ENCODE data around the gene CHST8.

Gene CHST8
- total RNA-seq = 0 reads per million in 3 donors

DNA sequence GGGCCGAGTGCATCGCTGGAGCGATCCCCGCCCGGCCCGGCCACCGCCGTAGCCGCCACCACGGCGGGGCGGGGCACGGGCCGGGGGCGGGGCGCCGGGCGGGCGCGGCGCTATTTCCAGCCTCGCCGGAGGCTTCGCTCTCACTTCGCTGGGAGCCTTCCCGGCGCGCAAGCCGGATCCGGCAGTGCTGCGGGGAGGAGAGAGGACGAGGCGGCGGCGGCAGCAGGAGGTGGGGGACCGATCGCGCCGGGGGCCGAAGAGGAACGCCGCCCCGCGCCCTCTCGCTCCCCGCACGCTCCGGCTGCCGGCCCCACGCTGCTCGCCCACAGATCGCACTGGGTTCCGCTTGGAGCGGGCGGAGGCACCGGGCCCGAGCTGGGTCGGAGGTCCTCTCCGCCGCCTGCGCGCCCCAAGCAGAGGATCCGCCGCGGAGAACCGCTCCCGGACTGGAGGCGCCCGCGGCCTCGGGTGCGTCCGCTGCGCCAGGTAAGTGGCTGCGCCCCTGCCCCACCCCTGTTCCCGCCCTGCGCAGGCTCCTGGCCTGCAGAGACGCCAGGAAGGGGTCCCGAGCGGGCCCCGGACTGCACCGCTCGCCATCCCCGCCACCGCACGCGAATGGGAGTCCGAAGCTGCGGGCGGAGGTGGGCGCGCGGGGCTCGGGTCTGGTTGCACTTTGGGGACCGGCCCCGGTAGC, at the start of gene CHST8:
TSS of gene CHST8 (plus strand) at position 143 of the 694 bp plus-strand sequence. CDS start 67,309 bp downstream, outside the sequence.
- no peaks in the 10 kb centered on the region for H3K9me3 ChIP-seq (ENCODE audit: control insufficient read depth, low read length)
- H3K27ac ChIP-seq (ENCODE audit: insufficient read depth, low read length, poor library complexity, severe bottlenecking) = no peak within 1 kb of the TSS
- no peak within 1 kb of the TSS for H3K4me3 ChIP-seq (ENCODE audit: insufficient read depth, low read depth, low read length, poor library complexity, severe bottlenecking)
- peaks cover 13% of the 10 kb centered on the region for H3K27me3 ChIP-seq (replicated peaks; ENCODE audit: control insufficient read depth, insufficient read depth, low read length, poor library complexity, severe bottlenecking)
- H3K36me3 ChIP-seq (ENCODE audit: control insufficient read depth, insufficient read depth, low read length) = no peaks in the 10 kb centered on the region
- DNase-seq = no peak
- H3K4me1 ChIP-seq (ENCODE audit: control insufficient read depth, insufficient read depth, low read length, poor library complexity, severe bottlenecking) = no peaks in the 10 kb centered on the region

DNA sequence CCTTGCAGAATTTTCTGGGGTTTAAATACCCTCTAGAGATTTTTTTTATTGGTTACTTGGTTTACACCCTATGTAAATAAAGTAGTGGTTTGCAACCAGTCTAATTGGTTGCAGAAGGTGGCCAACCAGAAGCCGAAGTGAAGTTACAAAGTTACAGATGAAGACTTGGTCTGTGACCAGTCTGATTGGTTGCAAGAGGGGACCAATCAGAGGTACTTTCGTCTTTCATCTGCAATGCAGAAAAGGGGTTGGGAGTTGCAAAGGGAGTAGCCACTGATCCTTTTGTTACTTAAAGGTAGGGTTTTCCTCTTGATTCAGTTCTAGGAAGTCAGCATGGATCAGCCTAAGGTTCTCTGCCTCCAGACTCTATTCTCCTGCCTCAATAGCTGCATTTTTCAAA, 48.8 kb upstream of the CHST8 start:
- Histone ChIP-seq H3K27ac (ENCODE audit: insufficient read depth, low read length, poor library complexity, severe bottlenecking) (no peak overlapping the region), H3K4me1 (ENCODE audit: control insufficient read depth, insufficient read depth, low read length, poor library complexity, severe bottlenecking) (no peaks in the 10 kb centered on the region), H3K36me3 (ENCODE audit: control insufficient read depth, insufficient read depth, low read length) (no peaks in the 10 kb centered on the region), H3K4me3 (ENCODE audit: insufficient read depth, low read depth, low read length, poor library complexity, severe bottlenecking) (no peak overlapping the region), H3K9me3 (ENCODE audit: control insufficient read depth, low read length) (peaks cover 8% of the 10 kb centered on the region), H3K27me3 (replicated peaks; ENCODE audit: control insufficient read depth, insufficient read depth, low read length, poor library complexity, severe bottlenecking) (peaks cover 2% of the 10 kb centered on the region)
- DNase-seq = no peak

GRCh38 chr19:33574824-33575223, 46.9 kb upstream of the CHST8 start:
- Histone ChIP-seq H3K36me3 (ENCODE audit: control insufficient read depth, insufficient read depth, low read length) (no peaks in the 10 kb centered on the region), H3K9me3 (ENCODE audit: control insufficient read depth, low read length) (peaks cover 8% of the 10 kb centered on the region), H3K27ac (ENCODE audit: insufficient read depth, low read length, poor library complexity, severe bottlenecking) (no peak overlapping the region), H3K4me3 (ENCODE audit: insufficient read depth, low read depth, low read length, poor library complexity, severe bottlenecking) (no peak overlapping the region), H3K27me3 (replicated peaks; ENCODE audit: control insufficient read depth, insufficient read depth, low read length, poor library complexity, severe bottlenecking) (peaks cover 2% of the 10 kb centered on the region), H3K4me1 (ENCODE audit: control insufficient read depth, insufficient read depth, low read length, poor library complexity, severe bottlenecking) (no peaks in the 10 kb centered on the region)
- DNase-seq = no peak

DNA sequence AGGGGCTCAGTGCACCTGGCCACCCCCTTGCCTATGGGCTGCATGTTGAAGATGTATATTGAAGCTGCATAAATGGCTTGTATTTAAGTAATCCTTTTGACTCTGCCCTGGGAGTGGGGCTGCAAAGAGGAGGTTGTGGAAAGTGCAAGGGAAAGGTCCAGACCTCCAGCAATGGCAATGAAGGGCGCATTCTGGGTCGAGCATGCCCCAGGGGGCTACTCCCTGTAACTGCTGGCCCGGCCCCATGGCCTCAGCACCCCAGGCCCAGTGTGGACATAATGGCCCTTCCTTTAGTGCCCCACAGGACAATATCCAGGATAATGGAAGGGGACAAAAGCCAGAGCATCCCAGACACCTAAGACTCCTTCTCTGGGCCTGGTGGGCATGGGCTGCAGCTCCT, 43.1 kb upstream of the CHST8 start:
- no peak for DNase-seq

DNA sequence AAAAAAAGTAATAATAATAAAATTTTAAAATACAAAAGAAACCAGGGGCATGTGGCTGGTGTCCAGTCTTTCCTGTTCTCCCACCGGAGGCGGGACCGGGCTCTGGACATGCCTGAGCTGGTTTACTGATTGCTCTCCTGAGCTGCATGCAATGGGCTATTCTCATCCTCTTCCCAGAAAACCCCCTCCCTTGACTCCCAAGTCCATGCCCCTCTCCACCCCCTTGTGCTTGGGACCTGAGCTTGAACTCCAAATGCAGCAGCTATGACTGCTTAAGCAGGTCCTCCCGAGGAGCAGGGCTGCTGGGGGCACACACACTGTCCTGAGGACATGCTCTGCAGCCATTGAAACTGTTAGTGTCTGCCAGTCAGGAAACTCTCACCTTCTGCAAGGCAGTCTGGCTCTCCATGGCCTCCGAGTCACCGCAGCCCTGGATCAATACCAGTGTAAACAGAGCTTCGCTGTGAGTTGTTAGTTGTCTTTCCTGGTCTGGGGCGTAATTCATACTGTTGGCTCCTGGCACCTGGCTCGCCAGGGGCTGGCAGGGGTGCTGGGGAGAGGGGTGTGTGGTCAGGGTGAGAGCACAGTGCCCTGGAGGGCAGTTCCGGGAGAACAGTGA, 41.6 kb upstream of the CHST8 start:
- no peak for DNase-seq
- H3K4me1 ChIP-seq (ENCODE audit: control insufficient read depth, insufficient read depth, low read length, poor library complexity, severe bottlenecking) = no peaks in the 10 kb centered on the region
- H3K9me3 ChIP-seq (ENCODE audit: control insufficient read depth, low read length) = peaks cover under 1% of the 10 kb centered on the region
- no peak overlapping the region for H3K27ac ChIP-seq (ENCODE audit: insufficient read depth, low read length, poor library complexity, severe bottlenecking)
- H3K27me3 ChIP-seq (replicated peaks; ENCODE audit: control insufficient read depth, insufficient read depth, low read length, poor library complexity, severe bottlenecking) = no peaks in the 10 kb centered on the region
- H3K4me3 ChIP-seq (ENCODE audit: insufficient read depth, low read depth, low read length, poor library complexity, severe bottlenecking) = no peak overlapping the region
- no peaks in the 10 kb centered on the region for H3K36me3 ChIP-seq (ENCODE audit: control insufficient read depth, insufficient read depth, low read length)

More for the DNA sequence above, 43.1 kb upstream of the CHST8 start:
- Histone ChIP-seq H3K36me3 (ENCODE audit: control insufficient read depth, insufficient read depth, low read length) (no peaks in the 10 kb centered on the region), H3K9me3 (ENCODE audit: control insufficient read depth, low read length) (peaks cover 8% of the 10 kb centered on the region), H3K27ac (ENCODE audit: insufficient read depth, low read length, poor library complexity, severe bottlenecking) (no peak overlapping the region), H3K4me1 (ENCODE audit: control insufficient read depth, insufficient read depth, low read length, poor library complexity, severe bottlenecking) (no peaks in the 10 kb centered on the region), H3K4me3 (ENCODE audit: insufficient read depth, low read depth, low read length, poor library complexity, severe bottlenecking) (no peak overlapping the region), H3K27me3 (replicated peaks; ENCODE audit: control insufficient read depth, insufficient read depth, low read length, poor library complexity, severe bottlenecking) (peaks cover 2% of the 10 kb centered on the region)

DNA sequence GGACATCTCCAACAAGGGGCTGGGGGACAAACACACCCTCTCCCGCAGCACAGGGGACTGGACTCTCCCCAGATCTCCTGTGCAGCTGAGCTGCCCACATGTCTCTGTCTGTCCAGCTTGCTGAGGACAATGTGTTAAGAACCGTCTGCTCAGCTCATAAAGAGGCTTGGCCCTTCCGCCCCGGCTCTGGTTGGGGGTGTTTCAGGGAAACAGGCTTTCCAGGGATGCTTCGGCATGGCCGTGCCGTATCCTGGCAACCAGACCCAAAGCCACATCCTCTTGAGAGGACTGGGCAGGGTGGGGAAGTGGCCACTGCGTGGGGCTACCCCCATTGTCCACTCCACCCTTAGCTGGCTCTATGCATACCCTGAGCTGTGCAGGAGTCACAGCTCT, 41.1 kb upstream of the CHST8 start:
- no peak overlapping the region for H3K4me3 ChIP-seq (ENCODE audit: insufficient read depth, low read depth, low read length, poor library complexity, severe bottlenecking)
- no peaks in the 10 kb centered on the region for H3K36me3 ChIP-seq (ENCODE audit: control insufficient read depth, insufficient read depth, low read length)
- no peaks in the 10 kb centered on the region for H3K4me1 ChIP-seq (ENCODE audit: control insufficient read depth, insufficient read depth, low read length, poor library complexity, severe bottlenecking)
- no peak overlapping the region for H3K27ac ChIP-seq (ENCODE audit: insufficient read depth, low read length, poor library complexity, severe bottlenecking)
- DNase-seq = no peak
- no peaks in the 10 kb centered on the region for H3K9me3 ChIP-seq (ENCODE audit: control insufficient read depth, low read length)
- H3K27me3 ChIP-seq (replicated peaks; ENCODE audit: control insufficient read depth, insufficient read depth, low read length, poor library complexity, severe bottlenecking) = no peaks in the 10 kb centered on the region

DNA sequence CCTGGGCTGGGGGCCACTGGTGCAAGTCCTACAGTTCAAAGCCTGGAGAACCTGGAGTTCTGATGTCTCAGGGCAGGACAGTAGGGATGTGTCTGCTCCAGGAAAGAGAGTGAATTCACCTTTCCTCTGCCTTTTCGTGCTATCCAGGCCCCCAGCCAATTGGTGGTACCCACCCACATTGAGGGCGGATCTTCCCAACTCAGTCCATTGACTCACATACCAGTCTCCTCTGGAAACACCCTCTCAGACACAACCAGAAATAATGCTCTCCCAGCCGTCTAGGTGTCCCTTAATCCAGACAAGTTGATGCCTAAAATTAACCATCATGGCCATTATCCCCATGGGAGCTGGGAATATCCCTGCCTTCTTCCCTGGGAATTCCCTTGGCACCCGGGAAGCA, 38.8 kb upstream of the CHST8 start:
- Histone ChIP-seq H3K27me3 (replicated peaks; ENCODE audit: control insufficient read depth, insufficient read depth, low read length, poor library complexity, severe bottlenecking) (no peaks in the 10 kb centered on the region), H3K9me3 (ENCODE audit: control insufficient read depth, low read length) (peaks cover 3% of the 10 kb centered on the region), H3K4me1 (ENCODE audit: control insufficient read depth, insufficient read depth, low read length, poor library complexity, severe bottlenecking) (no peaks in the 10 kb centered on the region), H3K4me3 (ENCODE audit: insufficient read depth, low read depth, low read length, poor library complexity, severe bottlenecking) (no peak overlapping the region), H3K27ac (ENCODE audit: insufficient read depth, low read length, poor library complexity, severe bottlenecking) (no peak overlapping the region), H3K36me3 (ENCODE audit: control insufficient read depth, insufficient read depth, low read length) (no peaks in the 10 kb centered on the region)
- DNase-seq = no peak

- no peak overlapping the region for H3K4me3 ChIP-seq (ENCODE audit: insufficient read depth, low read depth, low read length, poor library complexity, severe bottlenecking)
- peaks cover 3% of the 10 kb centered on the region for H3K9me3 ChIP-seq (ENCODE audit: control insufficient read depth, low read length)
- no peak for DNase-seq
- no peaks in the 10 kb centered on the region for H3K36me3 ChIP-seq (ENCODE audit: control insufficient read depth, insufficient read depth, low read length)
- no peak overlapping the region for H3K27ac ChIP-seq (ENCODE audit: insufficient read depth, low read length, poor library complexity, severe bottlenecking)
- no peaks in the 10 kb centered on the region for H3K4me1 ChIP-seq (ENCODE audit: control insufficient read depth, insufficient read depth, low read length, poor library complexity, severe bottlenecking)
- H3K27me3 ChIP-seq (replicated peaks; ENCODE audit: control insufficient read depth, insufficient read depth, low read length, poor library complexity, severe bottlenecking) = no peaks in the 10 kb centered on the region
Observed at GRCh38 chr19:33587150-33587549, 34.6 kb upstream of the CHST8 start.

DNA sequence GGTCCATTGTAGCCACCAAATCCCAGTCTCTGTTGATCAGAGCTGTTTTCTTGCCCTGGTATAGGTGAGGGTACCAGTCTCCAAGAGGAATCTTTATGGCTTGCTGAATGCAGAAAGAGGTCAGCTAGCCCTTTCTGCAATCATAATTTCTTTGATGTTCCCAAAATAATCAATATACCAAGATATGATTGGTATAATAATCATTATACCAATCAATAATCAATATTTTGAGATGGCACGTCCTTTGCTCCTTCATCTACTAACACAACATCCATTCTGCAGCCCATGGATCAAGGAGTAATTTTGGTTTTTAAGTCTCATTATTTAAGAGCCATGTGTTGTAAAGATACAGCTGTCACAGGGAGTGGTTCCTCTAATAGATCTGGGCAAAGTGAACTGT, 31.5 kb upstream of the CHST8 start:
- Histone ChIP-seq H3K27me3 (replicated peaks; ENCODE audit: control insufficient read depth, insufficient read depth, low read length, poor library complexity, severe bottlenecking) (no peaks in the 10 kb centered on the region), H3K27ac (ENCODE audit: insufficient read depth, low read length, poor library complexity, severe bottlenecking) (no peak overlapping the region), H3K4me1 (ENCODE audit: control insufficient read depth, insufficient read depth, low read length, poor library complexity, severe bottlenecking) (no peaks in the 10 kb centered on the region), H3K36me3 (ENCODE audit: control insufficient read depth, insufficient read depth, low read length) (no peaks in the 10 kb centered on the region), H3K9me3 (ENCODE audit: control insufficient read depth, low read length) (peaks cover 3% of the 10 kb centered on the region), H3K4me3 (ENCODE audit: insufficient read depth, low read depth, low read length, poor library complexity, severe bottlenecking) (no peak overlapping the region)
- no peak for DNase-seq

DNA sequence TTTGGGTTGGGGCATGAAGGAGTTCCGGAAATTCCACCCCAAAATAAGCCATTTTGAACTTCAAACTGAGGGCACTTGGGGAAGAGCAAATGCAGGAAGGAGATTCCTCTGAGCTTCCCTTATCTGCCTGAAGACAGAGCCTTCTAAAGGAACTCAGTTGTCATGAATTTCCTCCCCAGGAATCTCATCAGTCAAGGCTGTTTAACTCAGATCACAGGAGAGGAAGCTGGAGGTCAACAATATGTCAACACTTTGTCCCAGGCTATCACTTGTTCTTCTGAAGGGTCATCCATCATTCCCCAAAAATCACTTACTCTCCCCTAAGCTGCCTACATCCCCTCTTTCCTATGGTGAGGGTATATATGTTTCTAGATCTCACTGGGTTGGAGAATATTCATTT, 26.0 kb upstream of the CHST8 start:
- Histone ChIP-seq H3K27ac (ENCODE audit: insufficient read depth, low read length, poor library complexity, severe bottlenecking) (no peak overlapping the region), H3K9me3 (ENCODE audit: control insufficient read depth, low read length) (no peaks in the 10 kb centered on the region), H3K4me3 (ENCODE audit: insufficient read depth, low read depth, low read length, poor library complexity, severe bottlenecking) (no peak overlapping the region), H3K27me3 (replicated peaks; ENCODE audit: control insufficient read depth, insufficient read depth, low read length, poor library complexity, severe bottlenecking) (no peaks in the 10 kb centered on the region), H3K4me1 (ENCODE audit: control insufficient read depth, insufficient read depth, low read length, poor library complexity, severe bottlenecking) (no peaks in the 10 kb centered on the region), H3K36me3 (ENCODE audit: control insufficient read depth, insufficient read depth, low read length) (no peaks in the 10 kb centered on the region)
- no peak for DNase-seq
